ENCODE measurements around the gene LMF1.
A peak's percentile ranks its signal among the peaks of the same experiment; 100 is the strongest.

DNA sequence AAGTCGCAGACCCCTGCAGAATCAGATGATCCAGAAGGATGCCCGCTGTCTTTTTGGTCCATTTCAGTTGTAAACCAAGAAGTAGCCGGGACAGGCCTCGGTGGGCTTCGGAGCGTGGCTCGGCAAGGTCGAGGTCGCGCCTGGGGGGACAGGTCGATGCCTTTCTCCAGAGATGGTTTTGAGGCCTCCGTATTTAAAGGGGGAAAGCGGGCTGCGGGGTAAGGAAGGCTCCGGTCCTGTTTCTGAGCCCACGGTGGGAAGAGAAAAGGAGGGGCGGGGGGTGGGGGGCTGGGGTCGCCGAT, 162.7 kb downstream of the LMF1 start:
- TF ChIP-seq SUZ12 (IDR thresholded peaks at IDR 0.05; ENCODE audit: low read length) (no peak), EP300 (IDR thresholded peaks at IDR 0.05; ENCODE audit: borderline replicate concordance in 1 of 2, low read depth in 2 of 2, low read length in 2 of 2) (no peak), POLR2A (IDR thresholded peaks at IDR 0.05; ENCODE audit: control extremely low read depth in 1 of 2, low read depth in 2 of 2, low read length in 2 of 2) (no peak), CEBPB (IDR thresholded peaks at IDR 0.05; ENCODE audit: low read depth, low read length) (no peak), RFX5 (IDR thresholded peaks at IDR 0.05; ENCODE audit: borderline replicate concordance, low read depth, low read length) (no peak), RAD21 (IDR thresholded peaks at IDR 0.05 in 1 of 2, conservative IDR thresholded peaks at IDR 0.05 in 1 of 2; ENCODE audit: low read depth in 2 of 2, low read length in 2 of 2) (no peak), PHF8 (conservative IDR thresholded peaks at IDR 0.05; ENCODE audit: low read depth, low read length) (peak; percentile 62), MAX (IDR thresholded peaks at IDR 0.05) (no peak; the same call in 1 of the 2 replicates), SP1 (IDR thresholded peaks at IDR 0.05; ENCODE audit: low read depth, low read length) (no peak), GABPA (IDR thresholded peaks at IDR 0.05; ENCODE audit: borderline replicate concordance, insufficient read depth, low read length) (no peak), JUN (IDR thresholded peaks at IDR 0.05; ENCODE audit: low read depth, low read length) (no peak)
- TF ChIP-seq, protein P1, sequence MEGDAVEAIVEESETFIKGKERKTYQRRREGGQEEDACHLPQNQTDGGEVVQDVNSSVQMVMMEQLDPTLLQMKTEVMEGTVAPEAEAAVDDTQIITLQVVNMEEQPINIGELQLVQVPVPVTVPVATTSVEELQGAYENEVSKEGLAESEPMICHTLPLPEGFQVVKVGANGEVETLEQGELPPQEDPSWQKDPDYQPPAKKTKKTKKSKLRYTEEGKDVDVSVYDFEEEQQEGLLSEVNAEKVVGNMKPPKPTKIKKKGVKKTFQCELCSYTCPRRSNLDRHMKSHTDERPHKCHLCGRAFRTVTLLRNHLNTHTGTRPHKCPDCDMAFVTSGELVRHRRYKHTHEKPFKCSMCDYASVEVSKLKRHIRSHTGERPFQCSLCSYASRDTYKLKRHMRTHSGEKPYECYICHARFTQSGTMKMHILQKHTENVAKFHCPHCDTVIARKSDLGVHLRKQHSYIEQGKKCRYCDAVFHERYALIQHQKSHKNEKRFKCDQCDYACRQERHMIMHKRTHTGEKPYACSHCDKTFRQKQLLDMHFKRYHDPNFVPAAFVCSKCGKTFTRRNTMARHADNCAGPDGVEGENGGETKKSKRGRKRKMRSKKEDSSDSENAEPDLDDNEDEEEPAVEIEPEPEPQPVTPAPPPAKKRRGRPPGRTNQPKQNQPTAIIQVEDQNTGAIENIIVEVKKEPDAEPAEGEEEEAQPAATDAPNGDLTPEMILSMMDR (IDR thresholded peaks at IDR 0.05; ENCODE audit: control extremely low read depth in 1 of 3, insufficient read depth in 1 of 3, low read depth in 1 of 3, low read length in 3 of 3): no peak

Measured in H1 (cell line).